Epithelial cell of prostate (primary cell): ENCODE measurements around the gene SNAPC5.
A peak's percentile ranks its signal among the peaks of the same experiment; 100 is the strongest.
"Not testable (repeated sequence)": the region's sequence is repeated elsewhere in the genome, so short reads cannot be mapped to it uniquely, and the experiment has no call there.

Experiments used
- DNase-seq: peaks from one replicate; pipeline ENCODE4 v3.0.0-alpha.2; 2011; ENCODE audit warnings: low read depth, low spot score
- H3K27ac ChIP-seq: fragments of 450-650 bp; 2 replicates; pipeline ENCODE4 v1.5.1; 2017; ENCODE audit warnings: mild to moderate bottlenecking

SNAPC5 gene

GRCh38 chr15:66461294-66461693, 36.3 kb downstream of the SNAPC5 start:
- not testable (repeated sequence) for DNase-seq
- peak overlapping the region; percentile 94 for H3K27ac ChIP-seq

- peak overlapping the region; percentile 94 for H3K27ac ChIP-seq
- DNase-seq: peak; percentile 54
Measured at GRCh38 chr15:66459818-66460615, 37.5 kb downstream of the SNAPC5 start.

- no peak for DNase-seq
Measured at GRCh38 chr15:66456211-66456610, 41.4 kb downstream of the SNAPC5 start.

GRCh38 chr15:66454143-66454542, 43.4 kb downstream of the SNAPC5 start:
- DNase-seq: no peak
- no peak overlapping the region for H3K27ac ChIP-seq

More at GRCh38 chr15:66456211-66456610, 41.4 kb downstream of the SNAPC5 start:
- H3K27ac ChIP-seq: peak overlapping the region; percentile 7

GRCh38 chr15:66452971-66453580, 44.5 kb downstream of the SNAPC5 start:
- no peak for DNase-seq

GRCh38 chr15:66452420-66452819, 45.1 kb downstream of the SNAPC5 start:
- H3K27ac ChIP-seq: no peak overlapping the region
- DNase-seq: no peak

More at GRCh38 chr15:66452971-66453580, 44.5 kb downstream of the SNAPC5 start:
- no peak overlapping the region for H3K27ac ChIP-seq
